Esophagus muscularis mucosa (tissue), 3 donors: Measurements from ENCODE around the gene GPATCH4.

Experiments
- POLR2AphosphoS5 ChIP-seq, 2 donors: sonication (generic); formaldehyde crosslinking; IDR thresholded peaks; one replicate each; pipeline ENCODE4 v1.6.1; 2017; ENCODE audit warnings: antibody characterized with exemption in 2 of 2
- TF ChIP-seq, protein P1 (sequence below), 3 experiments: fragments of 200-600 bp in 2 of 3; fragments of 450-650 bp in 1 of 3; sonication (generic) in 2 of 3; IDR thresholded peaks; one replicate each; pipeline ENCODE4 v1.5.1; 2017 to 2019; ENCODE audit warnings: antibody characterized with exemption in 3 of 3, mild to moderate bottlenecking in 2 of 3, moderate library complexity in 1 of 3

DNA sequence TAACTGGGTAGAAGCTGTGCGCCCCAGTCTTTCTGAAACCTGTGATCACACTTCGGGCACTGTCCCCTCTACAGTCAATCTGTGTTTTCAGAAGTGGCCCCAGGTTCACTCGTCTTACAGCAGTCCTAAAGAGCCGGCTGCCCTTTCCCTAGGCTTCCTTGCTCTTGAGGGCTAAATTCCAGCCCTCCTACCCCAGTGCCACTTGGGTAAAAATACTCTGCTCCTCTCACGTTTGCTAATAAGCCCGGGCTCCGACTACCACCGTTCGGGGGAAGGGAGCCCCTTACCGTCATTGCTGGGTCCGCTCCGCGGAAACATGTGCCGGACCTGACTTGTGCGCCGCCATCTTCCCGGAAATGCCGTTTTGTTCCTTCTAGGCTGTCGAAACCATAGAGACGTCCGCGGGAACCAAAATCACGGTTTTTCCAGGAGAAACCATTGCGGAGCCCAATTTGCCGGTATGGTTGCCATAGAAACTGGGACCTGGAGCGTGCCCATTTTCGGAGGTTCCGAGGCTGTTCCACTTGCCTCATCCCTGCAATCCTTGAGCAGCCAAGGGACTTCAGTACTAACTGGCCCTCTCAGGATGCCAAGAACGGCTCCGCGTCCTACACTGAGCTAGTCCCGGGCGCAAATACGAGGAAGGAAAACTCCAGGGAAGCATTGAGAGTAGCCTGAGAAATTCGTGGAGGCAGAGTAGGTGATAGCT lies at the start of gene GPATCH4:
- TF ChIP-seq, protein P1, sequence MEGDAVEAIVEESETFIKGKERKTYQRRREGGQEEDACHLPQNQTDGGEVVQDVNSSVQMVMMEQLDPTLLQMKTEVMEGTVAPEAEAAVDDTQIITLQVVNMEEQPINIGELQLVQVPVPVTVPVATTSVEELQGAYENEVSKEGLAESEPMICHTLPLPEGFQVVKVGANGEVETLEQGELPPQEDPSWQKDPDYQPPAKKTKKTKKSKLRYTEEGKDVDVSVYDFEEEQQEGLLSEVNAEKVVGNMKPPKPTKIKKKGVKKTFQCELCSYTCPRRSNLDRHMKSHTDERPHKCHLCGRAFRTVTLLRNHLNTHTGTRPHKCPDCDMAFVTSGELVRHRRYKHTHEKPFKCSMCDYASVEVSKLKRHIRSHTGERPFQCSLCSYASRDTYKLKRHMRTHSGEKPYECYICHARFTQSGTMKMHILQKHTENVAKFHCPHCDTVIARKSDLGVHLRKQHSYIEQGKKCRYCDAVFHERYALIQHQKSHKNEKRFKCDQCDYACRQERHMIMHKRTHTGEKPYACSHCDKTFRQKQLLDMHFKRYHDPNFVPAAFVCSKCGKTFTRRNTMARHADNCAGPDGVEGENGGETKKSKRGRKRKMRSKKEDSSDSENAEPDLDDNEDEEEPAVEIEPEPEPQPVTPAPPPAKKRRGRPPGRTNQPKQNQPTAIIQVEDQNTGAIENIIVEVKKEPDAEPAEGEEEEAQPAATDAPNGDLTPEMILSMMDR (IDR thresholded peaks at IDR 0.05): peak in 1 of 3 experiments; percentile 11
- peak; percentile 65 to 80 for TF ChIP-seq POLR2AphosphoS5 (IDR thresholded peaks at IDR 0.05)
